ENCODE measurements around the gene MYO1D. TPM values are rescaled to one million over a fixed set of nuclear protein-coding genes. Genes with fewer than 3 reads are reported as not detected.

MYO1D gene
- total RNA-seq, 2 experiments from 2014 or later = 0.09 to 0.89 TPM

- ChIA-PET POLR2A (no interaction called here), CTCF (ENCODE audit: unreplicated experiment) (no interaction called here)
- H3K4me2 ChIP-seq (ENCODE audit: low read length) = no peak overlapping the region
- intact Hi-C loops (cut with micrococcal nuclease; ENCODE audit: unreplicated experiment) = no loop called here
- H3K9me2 ChIP-seq (ENCODE audit: insufficient read depth, low read length) = no peaks in the 10 kb centered on the region
- no peak overlapping the region for H2AFZ ChIP-seq (ENCODE audit: low read length)
- TF ChIP-seq EZH2phosphoT487 (IDR thresholded peaks at IDR 0.05; ENCODE audit: borderline replicate concordance, low read depth, low read length) (no peak), CTCF (conservative IDR thresholded peaks at IDR 0.05; ENCODE audit: low read length) (no peak)
- no peak for DNase-seq (ENCODE audit: low spot score)
- H3K79me2 ChIP-seq (ENCODE audit: insufficient read depth, low read depth, low read length) = no peaks in the 10 kb centered on the region
- no peak overlapping the region for H3K4me3 ChIP-seq (ENCODE audit: low read depth, low read length, poor library complexity, severe bottlenecking)
- no TSS peak for BruUV-seq (replicated peaks)
- no peaks in the 10 kb centered on the region for H3K4me1 ChIP-seq (ENCODE audit: insufficient read depth, low read length, poor library complexity, severe bottlenecking)
- no peaks in the 10 kb centered on the region for H3K9me3 ChIP-seq (ENCODE audit: low read length)
- H3K36me3 ChIP-seq (ENCODE audit: insufficient read depth, low read length) = no peaks in the 10 kb centered on the region
- no peaks in the 10 kb centered on the region for H4K20me1 ChIP-seq (ENCODE audit: insufficient read depth, low read length)
- no peak overlapping the region for H3K27ac ChIP-seq (ENCODE audit: low read depth, low read length, poor library complexity, severe bottlenecking)
Measured at GRCh38 chr17:32912218-32912897, 35.4 kb upstream of the MYO1D start.

GRCh38 chr17:32910769-32911168 is 33.8 kb upstream of the MYO1D start:
- H3K9me2 ChIP-seq (ENCODE audit: insufficient read depth, low read length) = no peaks in the 10 kb centered on the region
- ChIA-PET POLR2A (no interaction called here), CTCF (ENCODE audit: unreplicated experiment) (no interaction called here)
- H2AFZ ChIP-seq (ENCODE audit: low read length) = no peak overlapping the region
- no peak for TF ChIP-seq CTCF (conservative IDR thresholded peaks at IDR 0.05; ENCODE audit: low read length)
- no peak for TF ChIP-seq EZH2phosphoT487 (IDR thresholded peaks at IDR 0.05; ENCODE audit: borderline replicate concordance, low read depth, low read length)
- H3K4me2 ChIP-seq (ENCODE audit: low read length) = no peak overlapping the region
- no TSS peak for BruUV-seq (replicated peaks)
- H4K20me1 ChIP-seq (ENCODE audit: insufficient read depth, low read length) = no peaks in the 10 kb centered on the region
- H3K27ac ChIP-seq (ENCODE audit: low read depth, low read length, poor library complexity, severe bottlenecking) = no peak overlapping the region
- H3K79me2 ChIP-seq (ENCODE audit: insufficient read depth, low read depth, low read length) = no peaks in the 10 kb centered on the region
- H3K4me3 ChIP-seq (ENCODE audit: low read depth, low read length, poor library complexity, severe bottlenecking) = no peak overlapping the region
- no peaks in the 10 kb centered on the region for H3K9me3 ChIP-seq (ENCODE audit: low read length)
- intact Hi-C loops (cut with micrococcal nuclease; ENCODE audit: unreplicated experiment) = loop anchor here (1.0 kb wide), 1 partner anchor 127 kb away; no protein-coding TSS in a partner anchor
- no peak for DNase-seq (ENCODE audit: low spot score)
- no peaks in the 10 kb centered on the region for H3K36me3 ChIP-seq (ENCODE audit: insufficient read depth, low read length)
- H3K4me1 ChIP-seq (ENCODE audit: insufficient read depth, low read length, poor library complexity, severe bottlenecking) = no peaks in the 10 kb centered on the region

DNA sequence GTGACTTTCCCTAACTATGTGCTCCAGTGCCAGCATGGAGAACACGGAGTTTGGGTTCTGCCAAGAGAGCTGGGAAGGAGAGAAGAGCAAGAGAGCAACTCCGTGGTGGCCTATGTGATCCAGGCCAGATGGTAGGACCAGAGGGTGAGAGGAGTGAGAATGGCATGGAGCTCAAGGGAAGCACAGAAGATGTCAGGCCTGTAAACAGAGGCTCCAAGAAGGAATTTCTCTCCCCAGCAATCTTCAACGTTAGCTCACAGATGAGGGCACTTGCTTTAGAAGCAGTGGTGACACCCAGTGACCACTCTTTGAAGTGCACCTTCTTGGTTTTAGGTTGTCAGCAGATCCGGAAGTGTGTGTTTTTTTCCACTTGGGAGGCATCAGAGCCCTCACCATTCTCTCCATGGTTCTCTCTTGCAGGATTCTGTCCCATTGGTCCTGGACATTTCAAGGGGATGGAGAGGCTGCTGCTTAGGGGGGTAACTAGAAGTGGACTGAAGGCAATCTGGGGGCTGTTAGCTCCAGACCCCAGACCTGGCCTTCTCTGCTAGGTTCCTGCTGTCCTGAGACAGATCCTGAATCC is 33.0 kb upstream of the MYO1D start:
- no peak overlapping the region for H3K4me2 ChIP-seq (ENCODE audit: low read length)
- H3K36me3 ChIP-seq (ENCODE audit: insufficient read depth, low read length) = no peaks in the 10 kb centered on the region
- peak overlapping the region; percentile 83; the same call in 1 of the 2 replicates for H2AFZ ChIP-seq (ENCODE audit: low read length)
- DNase-seq (ENCODE audit: low spot score) = peak; percentile 62
- no peak overlapping the region for H3K27ac ChIP-seq (ENCODE audit: low read depth, low read length, poor library complexity, severe bottlenecking)
- intact Hi-C loops (cut with micrococcal nuclease; ENCODE audit: unreplicated experiment) = loop anchor here (1.0 kb wide), 1 partner anchor 127 kb away; no protein-coding TSS in a partner anchor
- POLR2A ChIA-PET = no interaction called here
- H3K4me3 ChIP-seq (ENCODE audit: low read depth, low read length, poor library complexity, severe bottlenecking) = no peak overlapping the region
- no peaks in the 10 kb centered on the region for H4K20me1 ChIP-seq (ENCODE audit: insufficient read depth, low read length)
- no peaks in the 10 kb centered on the region for H3K79me2 ChIP-seq (ENCODE audit: insufficient read depth, low read depth, low read length)
- TF ChIP-seq CTCF (conservative IDR thresholded peaks at IDR 0.05; ENCODE audit: low read length) = peak; percentile 79
- no peak for TF ChIP-seq EZH2phosphoT487 (IDR thresholded peaks at IDR 0.05; ENCODE audit: borderline replicate concordance, low read depth, low read length)
- H3K9me3 ChIP-seq (ENCODE audit: low read length) = no peaks in the 10 kb centered on the region
- no TSS peak for BruUV-seq (replicated peaks)
- H3K4me1 ChIP-seq (ENCODE audit: insufficient read depth, low read length, poor library complexity, severe bottlenecking) = no peaks in the 10 kb centered on the region
- CTCF ChIA-PET (ENCODE audit: unreplicated experiment) = no interaction called here
- no peaks in the 10 kb centered on the region for H3K9me2 ChIP-seq (ENCODE audit: insufficient read depth, low read length)
